Frontal cortex (tissue), 4 donors: ENCODE results near the gene PPT2. TPM values are rescaled to one million over a fixed set of nuclear protein-coding genes. Genes with fewer than 3 reads are reported as not detected.
"Not testable (repeated sequence)": the region's sequence is repeated elsewhere in the genome, so short reads cannot be mapped to it uniquely, and the experiment has no call there.

Source experiments
- DNase-seq, 2 donors: peaks; one replicate each; pipeline ENCODE4 v3.0.0; 2012; ENCODE audit warnings: low spot score in 2 of 2
- FAIRE-seq: peaks from 2 replicates; lab custom pipeline; 2012; peaks lifted over from hg19 to GRCh38; lab: Jason Lieb, UNC
- small RNA-seq: library from RNA; depleted of rRNA; stranded (forward); fragments of <200 nt; gene quantifications from one replicate; pipeline ENCODE3, GENCODE V24; 2014
- total RNA-seq: library from RNA; depleted of rRNA; stranded (reverse); fragments of >200 nt; gene quantifications from one replicate; pipeline ENCODE4 v1.2.3, GENCODE V29; 2014
- donor health status: control.
- donor health status: control.
- donor health status: control.

The PPT2 gene
- total RNA-seq, 1 donor from 2014 or later: 9.8 TPM

DNA sequence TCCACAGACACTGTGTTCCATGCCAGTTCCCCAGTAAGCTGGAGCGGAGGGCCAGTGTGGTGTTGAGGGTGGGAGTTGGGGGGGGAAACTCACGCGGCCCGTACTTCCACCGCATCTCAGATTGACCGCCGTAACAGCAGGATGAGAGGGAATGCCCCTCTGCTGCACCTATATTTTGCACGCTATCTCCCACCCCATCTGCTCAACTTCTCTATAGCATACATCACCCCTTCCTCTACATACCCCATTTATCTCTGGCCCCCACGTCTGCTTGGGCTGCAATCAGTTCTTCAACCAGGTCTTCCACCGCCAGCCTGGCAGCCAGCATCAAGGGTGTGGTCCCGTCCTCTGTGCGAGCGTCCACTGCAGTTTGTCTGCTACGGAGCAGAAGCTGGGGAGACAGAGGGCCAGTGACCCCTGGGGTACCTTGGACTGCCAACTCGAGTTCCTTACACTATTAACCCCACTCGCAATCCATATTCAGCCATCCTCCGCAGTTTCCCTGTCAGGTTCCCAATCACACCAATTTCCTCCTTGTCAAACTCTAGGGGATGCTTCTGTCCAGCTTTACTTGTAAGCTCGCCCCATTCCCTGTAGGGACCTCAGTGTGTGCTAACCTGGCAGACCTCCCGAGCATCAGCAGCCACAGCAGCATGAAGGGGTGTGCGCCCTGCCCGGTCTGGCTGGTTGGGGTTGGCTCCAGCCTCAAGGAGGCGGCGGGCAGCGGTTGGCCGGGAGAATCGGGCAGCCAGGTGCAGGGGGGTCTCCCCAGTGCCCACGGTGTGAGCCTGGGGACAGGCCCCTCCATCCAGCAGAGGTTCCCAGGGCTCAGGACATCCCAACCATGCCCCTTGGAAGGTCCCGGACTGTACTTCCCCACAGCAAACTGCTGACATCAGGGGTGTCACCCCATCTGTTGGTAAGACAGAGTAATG, 43.0 kb downstream of the PPT2 start:
- DNase-seq (no peak), FAIRE-seq (no peak)

DNA sequence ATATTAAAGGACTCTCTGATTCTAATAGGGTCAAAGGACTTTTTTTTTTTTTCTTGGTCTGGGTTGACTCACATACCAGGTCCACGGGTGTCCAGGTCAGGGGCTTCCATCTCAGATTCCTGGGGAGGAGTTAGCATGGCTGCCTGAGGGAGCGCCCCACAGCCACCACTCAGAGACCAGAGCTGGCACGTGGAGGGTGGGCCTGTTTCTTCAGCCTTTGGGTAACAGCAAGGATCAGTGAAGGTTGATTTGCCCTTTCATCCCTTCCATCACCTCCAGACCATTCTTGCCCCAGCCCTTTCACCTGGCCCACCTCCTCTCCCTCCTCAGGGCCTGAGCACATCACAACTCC, 44.4 kb downstream of the PPT2 start:
- DNase-seq: no peak
- FAIRE-seq: no peak

DNA sequence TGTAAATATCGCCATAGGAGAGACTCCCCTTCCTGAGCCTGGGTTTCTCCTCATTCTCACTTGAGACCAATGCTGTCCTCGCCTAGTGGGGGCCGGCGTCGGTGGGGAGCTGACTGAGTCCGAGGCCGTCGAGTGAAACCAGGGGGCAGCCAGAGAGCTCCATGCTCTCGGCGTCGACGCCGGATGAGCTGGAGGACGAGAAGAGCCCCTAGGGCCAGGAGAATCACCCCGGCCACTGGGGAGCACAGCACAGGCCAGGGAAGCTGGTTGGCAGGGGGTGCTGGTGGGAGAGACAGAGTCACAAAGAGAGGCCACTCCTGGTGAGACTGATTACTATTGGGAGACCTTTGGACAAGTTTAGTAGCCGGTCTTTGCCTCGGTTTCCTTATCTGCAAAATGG, 44.9 kb downstream of the PPT2 start:
- DNase-seq (no peak), FAIRE-seq (no peak)

- no peak for DNase-seq
- no peak for FAIRE-seq
These were observed 47.0 kb downstream of the PPT2 start for GRCh38 chr6:32200711-32201475.

DNA sequence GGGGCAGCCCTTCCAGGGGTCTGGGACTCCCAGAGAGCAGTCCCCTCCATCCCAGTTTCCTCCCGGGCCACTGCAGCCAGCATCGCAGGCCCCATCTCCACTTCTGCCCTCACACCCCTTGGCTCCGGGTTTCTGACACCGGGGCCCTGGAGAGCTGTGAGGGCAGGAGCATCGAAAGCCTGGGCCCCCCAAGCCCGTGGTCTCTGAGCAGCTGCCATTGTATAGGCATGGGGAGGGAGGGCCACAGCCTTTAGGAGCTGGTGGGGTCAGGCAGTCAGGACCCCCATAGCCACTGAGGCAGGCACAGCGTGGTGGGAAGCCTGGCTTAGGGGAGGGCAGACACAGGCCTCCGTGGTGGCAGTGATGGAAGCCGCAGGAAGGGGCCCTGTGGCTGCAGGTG, 48.2 kb downstream of the PPT2 start:
- DNase-seq (no peak), FAIRE-seq (no peak)

GRCh38 chr6:32203426-32204267, 49.7 kb downstream of the PPT2 start:
- no peak for FAIRE-seq
- DNase-seq: no peak

- DNase-seq (no peak), FAIRE-seq (no peak)
These were observed 50.4 kb downstream of the PPT2 start for GRCh38 chr6:32204268-32204715.

GRCh38 chr6:32208996-32209395, 55.1 kb downstream of the PPT2 start:
- no peak for DNase-seq
- FAIRE-seq: no peak

- FAIRE-seq: no peak
- DNase-seq: no peak
These were observed 56.3 kb downstream of the PPT2 start for GRCh38 chr6:32210191-32210601.

- not testable (repeated sequence) for DNase-seq, FAIRE-seq
These were observed 57.5 kb downstream of the PPT2 start for GRCh38 chr6:32211432-32211831.

DNA sequence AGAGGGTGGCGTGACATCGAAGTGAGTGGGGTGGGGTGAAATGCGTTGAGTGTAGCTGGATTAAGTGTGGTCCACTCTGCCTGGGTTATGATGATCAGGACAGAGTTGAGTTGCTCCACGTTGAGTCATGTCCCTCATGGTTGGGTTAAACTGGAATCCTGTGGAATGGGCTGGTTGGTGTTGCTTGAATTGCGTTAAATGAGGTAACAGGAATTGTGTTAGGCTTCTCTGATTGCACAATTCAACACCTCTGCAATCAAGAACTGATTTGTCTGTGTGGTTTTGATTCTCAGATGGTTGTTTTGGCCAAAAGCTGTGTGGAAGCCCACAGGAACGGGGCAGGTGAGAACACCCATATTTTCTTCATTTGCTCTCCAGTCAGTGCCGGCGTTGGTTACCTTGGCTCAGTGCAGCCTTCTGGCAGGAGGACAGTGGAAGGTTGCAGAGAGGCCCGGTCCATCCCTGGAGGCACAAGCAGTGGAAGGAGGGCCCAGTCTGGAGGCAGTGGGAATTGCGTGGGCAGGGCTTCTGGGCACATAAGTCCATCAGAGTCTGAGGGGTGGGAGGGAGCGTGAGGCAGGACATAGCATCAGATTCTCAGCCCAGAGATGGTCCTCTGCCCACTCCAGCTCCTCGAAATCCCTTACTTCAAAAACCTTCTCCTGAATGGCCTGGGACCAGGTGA, 58.3 kb downstream of the PPT2 start:
- no peak for DNase-seq
- no peak for FAIRE-seq

Small RNA genes lying within 50 kb of the gene (small RNA-seq; reads per million reads assigned to genes)
- gene AL662884.1 (not detected), gene MIR6833 (not detected)

Other genes starting within 250 kb of the PPT2 start
- 3.7 TPM for gene C2, start 226.4 kb upstream of the PPT2 start, total RNA-seq
- 0.82 TPM for gene CFB, start 208.0 kb upstream of the PPT2 start, total RNA-seq
- 45.7 TPM for gene NELFE, start 195.2 kb upstream of the PPT2 start, total RNA-seq
- gene SKIC2, start 195.0 kb upstream of the PPT2 start, total RNA-seq: 30.2 TPM
- gene DXO, start 182.0 kb upstream of the PPT2 start, total RNA-seq: 7.3 TPM
- gene C4A, start 172.1 kb upstream of the PPT2 start, total RNA-seq: 10.6 TPM
- 9.0 TPM for gene C4B, start 139.3 kb upstream of the PPT2 start, total RNA-seq
- gene CYP21A2, start 115.7 kb upstream of the PPT2 start, total RNA-seq: under 0.01 TPM
- 4.5 TPM for gene TNXB, start 44.8 kb upstream of the PPT2 start, total RNA-seq
- gene ATF6B, start 25.9 kb upstream of the PPT2 start, total RNA-seq: 13.0 TPM
- 4.5 TPM for gene FKBPL, start 23.9 kb upstream of the PPT2 start, total RNA-seq
- gene PRRT1, start 2.2 kb upstream of the PPT2 start, total RNA-seq: 0.41 TPM
- gene EGFL8, start 10.5 kb downstream of the PPT2 start, total RNA-seq: 5.7 TPM
- 14.3 TPM for gene AGPAT1, start 21.9 kb downstream of the PPT2 start, total RNA-seq
- gene RNF5, start 24.3 kb downstream of the PPT2 start, total RNA-seq: 104 TPM
- 0.82 TPM for gene AGER, start 30.1 kb downstream of the PPT2 start, total RNA-seq
- 11.8 TPM for gene PBX2, start 36.1 kb downstream of the PPT2 start, total RNA-seq
- 0.41 TPM for gene GPSM3, start 38.5 kb downstream of the PPT2 start, total RNA-seq
- gene NOTCH4, start 69.9 kb downstream of the PPT2 start, total RNA-seq: 5.3 TPM
- not detected for gene TSBP1, start 217.8 kb downstream of the PPT2 start, total RNA-seq